ENCODE results near the gene CCDC174.
"Not testable (repeated sequence)": the region's sequence is repeated elsewhere in the genome, so short reads cannot be mapped to it uniquely, and the experiment has no call there.

GRCh38 chr3:14652360-14652907 is 872 bp downstream of the CCDC174 start:
- not testable (repeated sequence) for TF ChIP-seq CTCF, POLR2AphosphoS5, EP300, POLR2A (IDR thresholded peaks at IDR 0.05)
